GM23338 (cell line): ENCODE results near the gene DMBX1. TPM values are rescaled to one million over a fixed set of nuclear protein-coding genes. Genes with fewer than 3 reads are reported as not detected.

Experiments used
- ATAC-seq: fragments of 200-7000 bp; cut with Tn5 transposase; 3 replicates; pipeline ENCODE4 v1.9.1; 2020
- DNase-seq: peaks from one replicate; pipeline ENCODE4 v3.0.0-alpha.2; 2015; ENCODE audit warnings: low spot score
- H2AFZ ChIP-seq: fragments of 200-600 bp; sonication (generic); 2 replicates; pipeline ENCODE4 v1.8.0; 2016; ENCODE audit warnings: antibody characterized with exemption, mild to moderate bottlenecking, moderate library complexity
- H3F3A ChIP-seq: fragments of 200-600 bp; sonication (generic); replicated peaks from 2 replicates; pipeline ENCODE4 v1.8.0; 2017; ENCODE audit warnings: antibody characterized with exemption, mixed run types, low read depth
- H3K27ac ChIP-seq: fragments of 200-600 bp; sonication (generic); 2 replicates; pipeline ENCODE4 v1.6.1; 2016; ENCODE audit warnings: low read depth
- H3K27me3 ChIP-seq: fragments of 200-600 bp; sonication (generic); 2 replicates; pipeline ENCODE4 v1.8.0; 2016; ENCODE audit warnings: mild to moderate bottlenecking, mixed run types, moderate library complexity; ENCODE audit not compliant: insufficient read depth
- H3K36me3 ChIP-seq: fragments of 200-600 bp; sonication (generic); 2 replicates; pipeline ENCODE4 v1.8.0; 2016; ENCODE audit warnings: mild to moderate bottlenecking; ENCODE audit not compliant: insufficient read depth
- H3K4me1 ChIP-seq: fragments of 200-600 bp; sonication (generic); 2 replicates; pipeline ENCODE4 v1.8.0; 2016; ENCODE audit warnings: mild to moderate bottlenecking, moderate library complexity; ENCODE audit not compliant: insufficient read depth
- H3K4me2 ChIP-seq: fragments of 200-600 bp; sonication (generic); 2 replicates; pipeline ENCODE4 v1.7.1; 2017; ENCODE audit warnings: mixed run types
- H3K4me3 ChIP-seq: fragments of 200-600 bp; sonication (generic); 2 replicates; pipeline ENCODE4 v1.6.1; 2016; ENCODE audit warnings: mixed run types
- H3K79me2 ChIP-seq: fragments of 200-600 bp; sonication (generic); replicated peaks from 2 replicates; pipeline ENCODE4 v1.8.0; 2017; ENCODE audit warnings: mild to moderate bottlenecking; ENCODE audit not compliant: insufficient read depth
- H3K9me2 ChIP-seq: fragments of 200-600 bp; sonication (generic); 2 replicates; pipeline ENCODE4 v1.8.0; 2017; ENCODE audit not compliant: insufficient read depth
- H4K20me1 ChIP-seq: fragments of 200-600 bp; sonication (generic); replicated peaks from 2 replicates; pipeline ENCODE4 v1.8.0; 2017; ENCODE audit warnings: mild to moderate bottlenecking; ENCODE audit not compliant: insufficient read depth
- H3K27ac Mint-ChIP-seq: 2 replicates; pipeline ENCODE4 v1.8.0; 2020; ENCODE audit warnings: inconsistent platforms, mild to moderate bottlenecking, moderate library complexity, mixed read lengths
- H3K27me3 Mint-ChIP-seq: 3 replicates; pipeline ENCODE4 v1.8.0; 2022; ENCODE audit warnings: low read depth, mild to moderate bottlenecking, moderate library complexity, mixed read lengths, inconsistent platforms; ENCODE audit not compliant: insufficient read depth, poor library complexity
- H3K36me3 Mint-ChIP-seq: 3 replicates; pipeline ENCODE4 v1.8.0; 2021; ENCODE audit warnings: low read depth, mild to moderate bottlenecking, inconsistent platforms, moderate library complexity, mixed read lengths
- H3K4me1 Mint-ChIP-seq: 3 replicates; pipeline ENCODE4 v1.8.0; 2020; ENCODE audit warnings: mild to moderate bottlenecking, inconsistent platforms, mixed read lengths
- H3K4me3 Mint-ChIP-seq: 3 replicates; pipeline ENCODE4 v1.8.0; 2021; ENCODE audit warnings: moderate library complexity, mild to moderate bottlenecking, inconsistent platforms, mixed read lengths
- H3K9me3 Mint-ChIP-seq: 3 replicates; pipeline ENCODE4 v1.8.0; 2020; ENCODE audit warnings: moderate library complexity, mild to moderate bottlenecking, inconsistent platforms, mixed read lengths
- CREB1 ChIP-seq: fragments of 250-450 bp; sonication (Bioruptor Pico); IDR thresholded peaks from 2 replicates; pipeline ENCODE4 v1.5.0; 2020; ENCODE audit warnings: low read depth, mild to moderate bottlenecking, moderate library complexity
- EZH2 ChIP-seq: fragments of 200-600 bp; sonication (generic); IDR thresholded peaks from one replicate; pipeline ENCODE4 v1.8.0; 2017; ENCODE audit warnings: antibody characterized with exemption, mild to moderate bottlenecking, low read depth; ENCODE audit not compliant: unreplicated experiment
- EZH2phosphoT487 ChIP-seq: fragments of 200-600 bp; sonication (generic); IDR thresholded peaks from one replicate; pipeline ENCODE4 v1.8.1; 2018; ENCODE audit warnings: antibody characterized with exemption; ENCODE audit not compliant: unreplicated experiment
- JUNB ChIP-seq: IDR thresholded peaks from one replicate; pipeline ENCODE4 v1.6.1; 2016; ENCODE audit warnings: antibody characterized with exemption; ENCODE audit not compliant: unreplicated experiment
- NANOG ChIP-seq: IDR thresholded peaks from 2 replicates; pipeline ENCODE4 v1.6.1; 2016; ENCODE audit warnings: antibody characterized with exemption, borderline replicate concordance
- POLR2AphosphoS5 ChIP-seq: IDR thresholded peaks from 2 replicates; pipeline ENCODE4 v1.6.1; 2016; ENCODE audit warnings: antibody characterized with exemption, low read depth
- REST ChIP-seq: IDR thresholded peaks from one replicate; pipeline ENCODE4 v1.6.1; 2018; ENCODE audit warnings: antibody characterized with exemption; ENCODE audit not compliant: unreplicated experiment
- STAT1 ChIP-seq: IDR thresholded peaks from one replicate; pipeline ENCODE4 v1.6.1; 2016; ENCODE audit warnings: antibody characterized with exemption; ENCODE audit not compliant: unreplicated experiment
- ZNF114 ChIP-seq: fragments of 250-450 bp; sonication (Bioruptor Pico); IDR thresholded peaks from 2 replicates; pipeline ENCODE4 v1.5.0; 2020; ENCODE audit warnings: mild to moderate bottlenecking, moderate library complexity
- ZNF331 ChIP-seq: fragments of 250-450 bp; sonication (Bioruptor Pico); IDR thresholded peaks from 2 replicates; pipeline ENCODE4 v1.5.0; 2020; ENCODE audit warnings: low read depth, mild to moderate bottlenecking, moderate library complexity
- polyA plus RNA-seq: library from polyadenylated mRNA; unstranded; fragments of >200 nt; fragmentation: Nextera tagmentation; extraction: Ambion mirVana; gene quantifications from 2 replicates; pipeline ENCODE4 v1.2.1, GENCODE V29; 2016
- total RNA-seq: library from RNA; depleted of rRNA; stranded (reverse); fragments of >200 nt; shearing (Covaris generic); gene quantifications from 2 replicates; pipeline ENCODE4 v1.2.3, GENCODE V29; 2014
- TF ChIP-seq, protein P1 (sequence below), 2 experiments: fragments of 200-600 bp in 1 of 2; sonication (generic) in 1 of 2; conservative IDR thresholded peaks; 2 replicates each; pipeline versions ENCODE4 v1.5.1 to v1.6.1; 2016 to 2017; ENCODE audit warnings: antibody characterized with exemption in 2 of 2, low read depth in 2 of 2, mild to moderate bottlenecking in 2 of 2, moderate library complexity in 1 of 2
- TF ChIP-seq, protein P2 (sequence below): fragments of 250-450 bp; sonication (Bioruptor Pico); IDR thresholded peaks from 2 replicates; pipeline ENCODE4 v1.5.0; 2020; ENCODE audit warnings: mild to moderate bottlenecking, moderate library complexity

The DMBX1 gene
- total and polyA plus RNA-seq, 2 experiments from 2014 or later = 0.11 TPM; not detected in 1

DNA sequence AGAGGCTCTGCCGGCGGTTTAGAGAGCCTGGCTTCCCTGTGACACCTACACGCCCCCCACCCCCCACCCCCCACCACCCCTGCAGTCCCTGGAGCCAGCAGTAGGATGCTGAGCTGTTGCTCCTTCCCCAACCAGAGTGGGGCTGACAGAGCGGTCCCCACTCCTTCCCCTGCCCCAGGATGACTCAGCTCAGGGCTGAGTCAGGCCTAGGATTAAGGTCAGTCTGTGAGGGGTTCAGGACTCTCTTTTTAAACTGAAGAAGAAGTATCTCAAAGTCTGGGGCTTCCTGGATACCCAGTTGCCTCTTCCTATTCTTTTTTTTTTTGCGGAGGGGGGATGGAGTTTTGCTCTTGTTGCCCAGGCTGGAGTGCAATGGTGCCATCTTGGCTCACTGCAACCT, 19.1 kb downstream of the DMBX1 start:
- Histone ChIP-seq H3F3A (no peaks in the 10 kb centered on the region), H3K4me2 (no peak overlapping the region), H2AFZ (no peak overlapping the region), H3K27me3 (peaks cover 8% of the 10 kb centered on the region; the same call in 1 of the 2 replicates), H3K4me1 (peaks cover 12% of the 10 kb centered on the region; the same call in 1 of the 2 replicates), H3K9me2 (no peaks in the 10 kb centered on the region), H3K79me2 (no peaks in the 10 kb centered on the region), H3K36me3 (no peaks in the 10 kb centered on the region), H3K4me3 (no peak overlapping the region), H3K27ac (no peak overlapping the region), H4K20me1 (no peaks in the 10 kb centered on the region; the same call in 1 of the 2 replicates)
- H3K36me3 Mint-ChIP-seq = no peaks in the 10 kb centered on the region
- no peak for DNase-seq
- H3K4me3 Mint-ChIP-seq = no peak overlapping the region
- peak; percentile 11; the same call in 2 of the 3 replicates for ATAC-seq
- peaks cover 25% of the 10 kb centered on the region for H3K4me1 Mint-ChIP-seq
- peaks cover 13% of the 10 kb centered on the region for H3K27me3 Mint-ChIP-seq
- H3K9me3 Mint-ChIP-seq = no peaks in the 10 kb centered on the region
- TF ChIP-seq CREB1 (CRISPR knock-in tag) (no peak), NANOG (no peak), ZNF114 (CRISPR knock-in tag) (no peak), POLR2AphosphoS5 (no peak), STAT1 (no peak), EZH2 (no peak), JUNB (no peak), REST (no peak), ZNF331 (CRISPR knock-in tag) (no peak), EZH2phosphoT487 (no peak)
- TF ChIP-seq, protein P1, sequence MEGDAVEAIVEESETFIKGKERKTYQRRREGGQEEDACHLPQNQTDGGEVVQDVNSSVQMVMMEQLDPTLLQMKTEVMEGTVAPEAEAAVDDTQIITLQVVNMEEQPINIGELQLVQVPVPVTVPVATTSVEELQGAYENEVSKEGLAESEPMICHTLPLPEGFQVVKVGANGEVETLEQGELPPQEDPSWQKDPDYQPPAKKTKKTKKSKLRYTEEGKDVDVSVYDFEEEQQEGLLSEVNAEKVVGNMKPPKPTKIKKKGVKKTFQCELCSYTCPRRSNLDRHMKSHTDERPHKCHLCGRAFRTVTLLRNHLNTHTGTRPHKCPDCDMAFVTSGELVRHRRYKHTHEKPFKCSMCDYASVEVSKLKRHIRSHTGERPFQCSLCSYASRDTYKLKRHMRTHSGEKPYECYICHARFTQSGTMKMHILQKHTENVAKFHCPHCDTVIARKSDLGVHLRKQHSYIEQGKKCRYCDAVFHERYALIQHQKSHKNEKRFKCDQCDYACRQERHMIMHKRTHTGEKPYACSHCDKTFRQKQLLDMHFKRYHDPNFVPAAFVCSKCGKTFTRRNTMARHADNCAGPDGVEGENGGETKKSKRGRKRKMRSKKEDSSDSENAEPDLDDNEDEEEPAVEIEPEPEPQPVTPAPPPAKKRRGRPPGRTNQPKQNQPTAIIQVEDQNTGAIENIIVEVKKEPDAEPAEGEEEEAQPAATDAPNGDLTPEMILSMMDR (conservative IDR thresholded peaks at IDR 0.05; ENCODE audit: low read depth in 2 of 2) = no peak
- TF ChIP-seq, protein P2, sequence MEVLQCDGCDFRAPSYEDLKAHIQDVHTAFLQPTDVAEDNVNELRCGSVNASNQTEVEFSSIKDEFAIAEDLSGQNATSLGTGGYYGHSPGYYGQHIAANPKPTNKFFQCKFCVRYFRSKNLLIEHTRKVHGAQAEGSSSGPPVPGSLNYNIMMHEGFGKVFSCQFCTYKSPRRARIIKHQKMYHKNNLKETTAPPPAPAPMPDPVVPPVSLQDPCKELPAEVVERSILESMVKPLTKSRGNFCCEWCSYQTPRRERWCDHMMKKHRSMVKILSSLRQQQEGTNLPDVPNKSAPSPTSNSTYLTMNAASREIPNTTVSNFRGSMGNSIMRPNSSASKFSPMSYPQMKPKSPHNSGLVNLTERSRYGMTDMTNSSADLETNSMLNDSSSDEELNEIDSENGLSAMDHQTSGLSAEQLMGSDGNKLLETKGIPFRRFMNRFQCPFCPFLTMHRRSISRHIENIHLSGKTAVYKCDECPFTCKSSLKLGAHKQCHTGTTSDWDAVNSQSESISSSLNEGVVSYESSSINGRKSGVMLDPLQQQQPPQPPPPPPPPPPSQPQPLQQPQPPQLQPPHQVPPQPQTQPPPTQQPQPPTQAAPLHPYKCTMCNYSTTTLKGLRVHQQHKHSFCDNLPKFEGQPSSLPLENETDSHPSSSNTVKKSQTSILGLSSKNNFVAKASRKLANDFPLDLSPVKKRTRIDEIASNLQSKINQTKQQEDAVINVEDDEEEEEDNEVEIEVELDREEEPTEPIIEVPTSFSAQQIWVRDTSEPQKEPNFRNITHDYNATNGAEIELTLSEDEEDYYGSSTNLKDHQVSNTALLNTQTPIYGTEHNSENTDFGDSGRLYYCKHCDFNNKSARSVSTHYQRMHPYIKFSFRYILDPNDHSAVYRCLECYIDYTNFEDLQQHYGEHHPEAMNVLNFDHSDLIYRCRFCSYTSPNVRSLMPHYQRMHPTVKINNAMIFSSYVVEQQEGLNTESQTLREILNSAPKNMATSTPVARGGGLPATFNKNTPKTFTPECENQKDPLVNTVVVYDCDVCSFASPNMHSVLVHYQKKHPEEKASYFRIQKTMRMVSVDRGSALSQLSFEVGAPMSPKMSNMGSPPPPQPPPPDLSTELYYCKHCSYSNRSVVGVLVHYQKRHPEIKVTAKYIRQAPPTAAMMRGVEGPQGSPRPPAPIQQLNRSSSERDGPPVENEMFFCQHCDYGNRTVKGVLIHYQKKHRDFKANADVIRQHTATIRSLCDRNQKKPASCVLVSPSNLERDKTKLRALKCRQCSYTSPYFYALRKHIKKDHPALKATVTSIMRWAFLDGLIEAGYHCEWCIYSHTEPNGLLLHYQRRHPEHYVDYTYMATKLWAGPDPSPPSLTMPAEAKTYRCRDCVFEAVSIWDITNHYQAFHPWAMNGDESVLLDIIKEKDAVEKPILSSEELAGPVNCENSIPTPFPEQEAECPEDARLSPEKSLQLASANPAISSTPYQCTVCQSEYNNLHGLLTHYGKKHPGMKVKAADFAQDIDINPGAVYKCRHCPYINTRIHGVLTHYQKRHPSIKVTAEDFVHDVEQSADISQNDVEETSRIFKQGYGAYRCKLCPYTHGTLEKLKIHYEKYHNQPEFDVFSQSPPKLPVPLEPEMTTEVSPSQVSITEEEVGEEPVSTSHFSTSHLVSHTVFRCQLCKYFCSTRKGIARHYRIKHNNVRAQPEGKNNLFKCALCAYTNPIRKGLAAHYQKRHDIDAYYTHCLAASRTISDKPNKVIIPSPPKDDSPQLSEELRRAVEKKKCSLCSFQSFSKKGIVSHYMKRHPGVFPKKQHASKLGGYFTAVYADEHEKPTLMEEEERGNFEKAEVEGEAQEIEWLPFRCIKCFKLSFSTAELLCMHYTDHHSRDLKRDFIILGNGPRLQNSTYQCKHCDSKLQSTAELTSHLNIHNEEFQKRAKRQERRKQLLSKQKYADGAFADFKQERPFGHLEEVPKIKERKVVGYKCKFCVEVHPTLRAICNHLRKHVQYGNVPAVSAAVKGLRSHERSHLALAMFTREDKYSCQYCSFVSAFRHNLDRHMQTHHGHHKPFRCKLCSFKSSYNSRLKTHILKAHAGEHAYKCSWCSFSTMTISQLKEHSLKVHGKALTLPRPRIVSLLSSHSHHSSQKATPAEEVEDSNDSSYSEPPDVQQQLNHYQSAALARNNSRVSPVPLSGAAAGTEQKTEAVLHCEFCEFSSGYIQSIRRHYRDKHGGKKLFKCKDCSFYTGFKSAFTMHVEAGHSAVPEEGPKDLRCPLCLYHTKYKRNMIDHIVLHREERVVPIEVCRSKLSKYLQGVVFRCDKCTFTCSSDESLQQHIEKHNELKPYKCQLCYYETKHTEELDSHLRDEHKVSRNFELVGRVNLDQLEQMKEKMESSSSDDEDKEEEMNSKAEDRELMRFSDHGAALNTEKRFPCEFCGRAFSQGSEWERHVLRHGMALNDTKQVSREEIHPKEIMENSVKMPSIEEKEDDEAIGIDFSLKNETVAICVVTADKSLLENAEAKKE (CRISPR knock-in tag) = no peak
- no peak overlapping the region for H3K27ac Mint-ChIP-seq
